T47D (cell line): ENCODE data around the gene SEMA6A.

Experiments
- DNase-seq, 2 experiments: peaks; one replicate each; pipeline versions ENCODE4 v3.0.0 to v3.0.0-alpha.2; 2011 to 2012; ENCODE audit warnings: low read depth in 1 of 2, low spot score in 1 of 2
- JUND ChIP-seq: IDR thresholded peaks from 2 replicates; pipeline ENCODE4 v1.6.1; 2012; ENCODE audit warnings: low read depth
- in situ Hi-C: cut with HindIII; loops from 2 replicates; pipeline ENCODE4 v1.10.0; 2016; ENCODE audit warnings: low sequenced_read_pairs, low pct_unique_long_range_greater_than_20kb

SEMA6A gene

DNA sequence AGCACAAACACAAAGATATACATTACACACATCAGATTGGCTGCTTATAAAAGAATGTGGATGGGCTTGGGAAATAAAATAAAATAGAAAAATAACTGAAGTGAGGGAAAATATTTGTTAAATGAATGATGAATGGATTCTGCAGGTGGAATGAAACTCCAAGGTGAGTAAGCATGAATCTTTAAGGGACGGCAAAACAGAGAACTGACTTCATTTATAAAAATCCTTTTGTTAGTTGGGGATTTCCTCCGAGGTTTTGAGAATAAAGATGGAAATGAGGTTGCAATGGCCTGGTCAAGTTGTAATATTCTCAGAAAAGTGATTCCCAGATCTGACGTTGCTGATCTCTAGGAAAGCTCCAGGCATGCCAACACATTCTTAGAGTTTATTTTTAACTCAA is 20.9 kb upstream of the SEMA6A start:
- in situ Hi-C loops = no loop called here
- no peak for TF ChIP-seq JUND
- DNase-seq = no peak

DNA sequence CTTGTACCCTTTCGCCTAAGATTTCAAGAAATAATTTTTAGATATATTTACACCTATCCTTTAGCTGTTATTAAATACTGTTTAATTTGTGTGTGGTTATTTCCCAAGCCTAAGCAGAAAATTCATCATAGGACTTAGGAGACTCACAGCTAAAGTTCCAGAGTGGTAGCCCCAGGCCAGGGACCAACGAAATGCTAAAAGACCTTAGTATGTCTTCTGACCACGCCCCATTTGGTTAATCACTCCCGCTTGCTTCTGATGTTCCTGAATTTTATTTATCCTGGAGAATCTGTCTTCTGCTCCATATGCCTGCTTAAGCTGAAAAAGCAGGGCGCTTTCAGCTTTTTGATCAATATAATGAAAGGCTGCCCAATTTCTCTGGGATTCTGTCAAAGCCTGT is 18.7 kb upstream of the SEMA6A start:
- TF ChIP-seq JUND = no peak
- no peak for DNase-seq
- in situ Hi-C loops = no loop called here

DNA sequence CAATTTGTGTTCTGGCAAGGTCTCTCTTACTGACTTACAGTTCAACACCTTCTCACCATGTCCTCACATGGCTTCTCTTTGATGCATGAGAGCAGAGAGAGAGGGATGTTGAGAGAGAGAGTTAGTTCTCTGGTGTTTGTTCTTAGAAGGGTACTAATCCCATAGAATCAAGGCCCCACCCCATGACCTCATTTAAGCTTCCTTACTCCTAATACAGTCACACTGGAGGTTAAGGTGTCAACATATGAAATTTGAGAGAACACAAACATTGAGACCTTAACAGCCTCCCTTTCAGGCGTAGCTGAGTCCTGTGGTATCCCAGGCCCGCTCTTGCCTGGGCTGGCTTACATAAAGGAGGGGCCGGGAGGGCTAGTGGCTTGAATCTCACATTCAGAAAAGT is 10.6 kb upstream of the SEMA6A start:
- in situ Hi-C loops = no loop called here
- no peak for DNase-seq
- TF ChIP-seq JUND = no peak

DNA sequence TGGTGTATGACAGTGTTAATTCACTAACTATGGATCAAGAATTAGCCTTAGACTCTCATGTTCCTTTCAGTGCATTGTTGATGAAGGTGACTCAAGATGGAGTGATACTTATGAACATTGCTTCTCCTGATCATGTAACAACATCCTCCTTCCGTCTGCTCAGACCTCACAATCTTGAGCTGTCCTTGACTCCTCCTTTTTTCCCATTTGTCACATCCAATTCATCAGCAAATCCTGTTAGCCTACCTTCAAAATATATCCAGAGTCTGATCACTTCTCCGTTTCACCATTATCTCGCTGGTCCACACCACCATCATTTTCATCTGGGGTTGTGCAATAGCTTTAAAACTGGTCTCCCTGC is 9.2 kb upstream of the SEMA6A start:
- no peak for DNase-seq
- in situ Hi-C loops = no loop called here
- no peak for TF ChIP-seq JUND

DNA sequence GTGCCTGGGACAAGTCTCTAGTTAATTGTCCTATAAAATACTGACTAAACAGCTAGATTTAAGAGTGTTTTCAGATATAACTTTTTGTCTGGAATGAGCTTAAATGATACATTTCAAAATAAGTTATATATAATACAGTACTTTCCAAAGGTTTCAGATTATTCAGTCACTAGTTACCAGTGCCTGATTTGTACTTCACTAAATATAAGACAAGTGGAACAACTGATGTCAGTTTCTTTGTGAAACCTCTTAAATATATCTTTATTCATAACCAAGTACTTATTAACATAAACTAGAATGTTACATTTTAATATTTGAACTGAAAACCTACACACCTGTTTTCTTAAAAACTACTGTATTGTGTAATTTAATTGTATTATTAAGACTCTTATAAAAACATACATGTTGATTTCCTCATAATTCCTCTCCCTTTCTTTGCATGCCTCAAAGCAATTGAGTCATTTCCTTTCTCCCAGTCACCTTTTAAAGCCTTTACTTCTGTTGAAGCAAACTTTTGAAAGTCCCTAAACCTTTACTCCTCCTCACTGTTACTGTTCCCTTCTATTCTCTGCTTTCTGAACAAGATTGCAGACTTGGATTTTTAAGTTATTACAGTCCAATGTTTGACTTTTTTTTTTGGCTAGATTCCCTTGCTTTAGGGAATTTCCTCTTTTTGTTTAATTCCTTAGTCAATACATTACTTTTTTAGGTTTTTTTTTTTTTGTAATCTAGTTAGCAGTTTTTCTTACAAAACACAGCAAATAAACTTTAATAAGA is 8.7 kb upstream of the SEMA6A start:
- TF ChIP-seq JUND = no peak
- no peak for DNase-seq
- in situ Hi-C loops = no loop called here

DNA sequence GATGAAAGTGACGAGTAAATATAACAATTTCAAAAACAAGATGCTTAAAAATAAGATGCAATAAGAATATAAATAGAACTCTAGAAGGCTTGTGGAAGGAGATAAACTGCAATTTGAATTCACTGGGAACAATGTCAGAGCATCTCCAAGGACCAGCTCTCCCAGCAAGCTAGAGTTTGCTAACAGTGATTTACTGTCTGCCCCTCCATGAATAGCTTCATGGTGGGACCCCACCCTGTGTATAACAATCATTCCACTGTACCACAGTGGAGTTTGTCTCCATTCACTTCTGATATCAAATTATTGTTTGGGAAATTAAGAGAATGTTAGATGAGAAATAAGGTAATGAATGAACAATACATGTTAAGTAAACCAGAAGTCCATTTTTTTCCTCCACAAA is 7.3 kb upstream of the SEMA6A start:
- no peak for TF ChIP-seq JUND
- in situ Hi-C loops = no loop called here
- DNase-seq = no peak

DNA sequence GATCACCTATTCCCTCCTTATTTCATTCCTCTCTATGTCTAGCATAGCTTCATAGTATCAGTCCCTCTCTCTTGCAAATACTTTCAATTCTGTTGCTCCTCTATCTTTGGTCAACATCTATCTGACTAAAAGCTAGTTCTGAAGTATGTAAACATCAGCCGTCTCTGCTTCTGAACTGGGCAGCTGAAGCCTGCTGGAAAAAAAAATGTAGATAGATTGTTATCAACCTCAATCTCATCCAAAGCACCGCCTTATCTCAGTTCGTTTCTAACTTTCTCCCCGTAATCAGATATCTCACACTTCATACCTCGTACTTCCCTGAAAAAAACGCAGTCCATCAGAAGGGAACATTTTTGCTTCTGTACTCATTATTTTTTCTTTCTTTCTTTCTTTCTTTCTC is 4.5 kb upstream of the SEMA6A start:
- DNase-seq = no peak
- in situ Hi-C loops = no loop called here
- TF ChIP-seq JUND = no peak

DNA sequence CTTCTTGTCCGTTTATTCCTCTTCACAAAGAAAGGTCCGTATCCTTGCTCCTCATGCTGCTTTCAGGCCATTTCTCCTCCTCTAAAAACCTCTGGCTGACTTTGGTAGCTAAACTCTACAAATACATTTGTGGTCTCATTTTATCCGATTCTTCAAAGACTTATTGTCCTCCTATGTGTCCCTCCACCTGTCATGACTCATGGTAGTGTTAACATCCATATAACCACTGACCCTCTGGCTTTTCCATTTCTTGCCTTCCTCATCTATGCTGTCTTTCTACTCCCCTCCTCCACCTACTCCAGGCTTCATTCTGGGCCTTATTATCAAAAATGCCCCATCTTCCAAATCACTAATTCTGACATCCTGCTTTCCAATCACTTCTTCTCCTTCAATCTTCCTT is 4.1 kb upstream of the SEMA6A start:
- no peak for DNase-seq
- in situ Hi-C loops = no loop called here
- no peak for TF ChIP-seq JUND

DNA sequence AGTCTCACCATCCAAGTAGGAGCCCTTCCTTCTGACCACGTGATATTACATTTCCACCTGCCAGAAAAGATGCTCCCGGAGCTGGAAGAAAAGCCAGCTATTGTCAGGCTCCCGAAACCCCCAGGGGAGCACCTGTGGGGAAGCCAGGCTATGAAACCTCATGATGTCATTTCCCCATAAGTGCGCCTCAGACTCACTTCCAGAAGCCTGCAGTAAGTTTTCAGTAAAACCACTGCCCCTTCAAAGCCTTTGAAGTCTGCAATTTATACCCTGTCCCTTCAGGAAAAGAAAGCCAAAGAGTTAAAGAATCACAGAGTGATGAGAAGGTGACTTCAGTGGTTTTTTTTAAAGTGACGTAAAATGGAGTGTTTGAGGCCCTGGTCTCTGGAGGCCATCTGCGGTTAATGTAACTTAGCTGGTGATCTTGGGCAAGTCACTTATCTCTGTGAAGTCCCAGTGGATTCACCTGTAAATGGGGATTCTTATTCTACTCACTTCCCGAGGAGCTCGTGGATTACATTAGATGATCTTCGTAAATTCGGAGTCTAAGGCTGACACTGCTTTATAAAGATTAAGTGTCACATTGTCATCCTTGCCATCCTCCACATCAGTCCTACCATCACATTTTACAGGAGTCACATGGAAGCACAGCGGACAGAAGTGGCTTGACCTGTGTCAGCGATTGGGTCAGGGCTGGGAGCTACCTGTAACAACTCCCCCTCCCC is 2.6 kb upstream of the SEMA6A start:
- DNase-seq = no peak
- in situ Hi-C loops = no loop called here
- no peak for TF ChIP-seq JUND

DNA sequence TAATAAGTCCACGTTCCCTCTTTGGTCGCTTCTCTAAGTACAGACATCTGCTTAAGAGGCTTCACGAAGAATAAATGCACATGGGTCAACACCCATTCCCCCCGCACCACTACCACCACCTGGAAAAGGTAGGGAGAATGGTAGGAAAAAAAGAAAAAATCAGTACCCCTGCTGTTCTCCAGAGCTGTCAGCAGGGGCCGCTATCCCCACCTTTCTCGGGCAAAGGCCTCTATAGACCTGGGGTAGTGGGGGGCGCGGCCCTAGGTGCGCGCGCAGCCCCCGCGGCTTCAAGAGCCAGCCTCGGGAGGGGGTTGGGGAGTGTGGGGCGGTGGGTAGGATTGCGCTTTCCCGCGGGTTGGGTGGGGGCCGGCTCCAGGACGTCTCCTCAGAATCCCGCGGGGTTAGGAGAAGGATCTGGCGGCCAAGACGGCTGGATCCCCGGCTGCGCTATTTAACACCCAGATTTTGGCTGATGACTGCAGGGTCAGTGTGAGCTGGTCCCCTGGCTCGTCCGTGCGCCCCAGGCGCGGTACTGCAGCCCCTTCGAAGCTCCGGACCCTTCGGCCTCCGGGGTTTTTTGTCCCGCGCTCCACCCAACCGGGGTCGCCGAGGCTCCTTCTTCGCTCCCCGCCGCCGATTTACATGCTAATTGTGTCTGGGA is 1.6 kb upstream of the SEMA6A start:
- no peak for TF ChIP-seq JUND
- in situ Hi-C loops = no loop called here
- peak; percentile 73 to 75 for DNase-seq

DNA sequence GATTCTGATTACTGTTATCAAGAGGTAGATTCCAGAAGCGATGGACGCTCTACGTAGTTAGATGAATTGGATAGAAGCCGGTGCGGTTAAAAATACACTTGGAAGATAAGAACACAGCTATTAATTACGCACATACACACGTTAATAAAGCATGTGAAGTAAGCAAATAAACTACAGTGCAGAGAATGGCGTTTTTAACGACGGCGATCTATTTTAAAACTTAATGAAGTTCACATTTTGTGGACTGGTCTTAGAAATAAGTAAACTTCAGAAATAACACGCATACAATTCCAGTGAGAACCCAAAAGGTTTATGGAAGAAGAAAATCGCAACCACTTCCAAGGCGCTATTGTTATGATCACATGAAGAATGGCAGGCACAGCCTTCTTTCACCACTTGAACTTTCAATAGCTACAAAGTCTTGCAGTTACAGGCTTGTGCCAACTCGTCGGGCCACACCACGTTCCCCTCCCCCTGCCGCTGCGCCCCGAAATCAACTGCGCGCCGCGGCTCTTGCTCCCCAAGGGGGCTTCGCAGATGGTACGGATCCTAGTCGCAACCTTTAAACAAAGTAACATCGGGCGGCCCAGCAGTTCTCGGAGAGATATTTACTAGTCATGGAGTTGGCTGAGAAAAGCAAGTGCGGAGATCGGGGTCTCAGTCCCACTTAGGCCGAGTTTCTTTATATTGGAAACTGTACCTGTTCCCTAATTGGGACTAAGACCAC is 866 bp upstream of the SEMA6A start:
- peak; percentile 9 to 31 for DNase-seq
- TF ChIP-seq JUND = no peak

DNA sequence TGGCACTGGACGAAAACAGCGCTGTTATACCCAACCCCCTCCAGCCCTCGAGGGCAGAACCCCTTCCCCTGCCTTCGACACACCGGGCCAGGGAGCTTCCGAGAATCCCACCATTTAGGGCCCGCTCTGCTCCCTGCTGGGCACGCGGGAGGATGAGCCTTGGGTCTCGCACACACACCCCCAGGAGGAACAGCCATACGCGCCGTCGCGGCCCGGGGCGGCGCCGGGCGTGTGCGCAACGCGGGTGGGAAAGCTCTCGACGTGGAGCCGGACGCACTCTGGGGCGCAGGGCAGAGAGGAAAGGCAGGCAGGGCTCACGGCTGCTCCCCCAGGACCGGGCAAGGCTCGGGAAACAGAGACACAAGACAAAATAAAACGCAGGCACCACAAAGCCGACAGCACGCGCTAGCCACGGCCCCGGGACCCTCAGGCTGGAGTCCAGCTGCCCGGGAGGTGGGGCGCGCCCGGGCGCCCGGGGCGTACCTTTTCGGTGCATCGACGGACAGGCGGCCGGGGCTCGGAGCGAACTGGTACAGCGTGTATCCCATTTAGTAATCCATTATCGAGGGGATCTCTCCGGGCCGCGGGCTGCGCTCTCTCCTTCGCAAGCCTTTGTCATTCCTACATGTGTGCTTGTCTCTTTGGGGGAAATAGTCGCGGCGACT is 789 bp downstream of the SEMA6A start:
- in situ Hi-C loops = no loop called here
- no peak for TF ChIP-seq JUND
- peak; percentile 31 to 44 for DNase-seq

More for the DNA sequence above, 866 bp upstream of the SEMA6A start:
- in situ Hi-C loops = no loop called here

DNA sequence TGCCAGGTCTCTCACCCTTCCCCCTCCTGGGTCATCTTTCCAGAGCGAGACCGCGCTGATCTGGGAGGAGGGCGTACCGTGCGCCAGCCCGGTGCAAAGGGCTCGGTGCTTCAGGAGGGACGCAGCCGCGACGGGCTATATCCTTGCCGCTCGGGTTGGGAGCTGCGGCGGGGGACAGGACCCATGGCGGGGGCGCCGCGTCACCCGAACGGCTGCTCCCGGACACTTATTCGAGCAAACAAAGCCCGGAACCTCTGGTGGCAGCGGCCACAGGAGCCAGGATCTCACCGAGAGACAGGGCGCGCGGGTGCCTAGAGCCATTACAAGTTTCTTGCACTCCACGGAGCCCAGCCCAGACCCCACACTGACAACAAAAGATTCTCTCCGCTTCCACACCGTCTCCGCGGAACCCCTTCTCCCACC is 1.3 kb downstream of the SEMA6A start:
- in situ Hi-C loops = no loop called here
- no peak for TF ChIP-seq JUND
- peak; percentile 6 to 50 for DNase-seq
